ENCODE results near the gene CLCN2.

Gene CLCN2

GRCh38 chr3:184358921-184359350 lies 2.5 kb downstream of the CLCN2 start:
- DNase-seq: no peak

GRCh38 chr3:184358124-184358767 lies 3.2 kb downstream of the CLCN2 start:
- no peak for DNase-seq

GRCh38 chr3:184357248-184358123 lies 3.9 kb downstream of the CLCN2 start:
- no peak for DNase-seq

GRCh38 chr3:184355261-184356040 lies 6.0 kb downstream of the CLCN2 start:
- no peak for DNase-seq

- DNase-seq: no peak
Measured at GRCh38 chr3:184354754-184355153, 6.7 kb downstream of the CLCN2 start.

- DNase-seq: peak; percentile 41
Measured at GRCh38 chr3:184354121-184354728, 7.2 kb downstream of the CLCN2 start.

- DNase-seq: no peak
Measured at GRCh38 chr3:184353546-184353941, 7.9 kb downstream of the CLCN2 start.

GRCh38 chr3:184352897-184353545 lies 8.4 kb downstream of the CLCN2 start:
- DNase-seq: no peak

- DNase-seq: no peak
Measured at GRCh38 chr3:184352149-184352785, 9.1 kb downstream of the CLCN2 start.

- no peak for DNase-seq
Measured at GRCh38 chr3:184351511-184352148, 9.8 kb downstream of the CLCN2 start.

- DNase-seq: no peak
Measured at GRCh38 chr3:184350618-184351017, 10.8 kb downstream of the CLCN2 start.

- no peak for DNase-seq
Measured at GRCh38 chr3:184349563-184350470, 11.6 kb downstream of the CLCN2 start.

GRCh38 chr3:184348057-184348382 lies 13.4 kb downstream of the CLCN2 start:
- no peak for DNase-seq

GRCh38 chr3:184347321-184348056 lies 13.9 kb downstream of the CLCN2 start:
- no peak for DNase-seq

GRCh38 chr3:184346480-184347190 lies 14.8 kb downstream of the CLCN2 start:
- DNase-seq: no peak

GRCh38 chr3:184345317-184346144 lies 15.9 kb downstream of the CLCN2 start:
- DNase-seq: no peak

GRCh38 chr3:184344579-184345316 lies 16.7 kb downstream of the CLCN2 start:
- DNase-seq: no peak

Measured in activated effector memory CD4-positive, alpha-beta T cell treated with Interleukin-2 at 50 U/mL for 16 hours (primary cell).